PC-3 (cell line): ENCODE measurements around the gene GPR156. TPM values are rescaled to one million over a fixed set of nuclear protein-coding genes. Genes with fewer than 3 reads are reported as not detected.

Experiments
- ATAC-seq: fragments of 200-7000 bp; cut with Tn5 transposase; 2 replicates; pipeline ENCODE4 v1.9.1; 2020; ENCODE audit warnings: mild to moderate bottlenecking, moderate library complexity
- BruUV-seq: library from RNA; stranded (reverse); fragments of 400-500 nt; replicated peaks from 2 replicates; lab custom pipeline; 2021; lab: Mats Ljungman, UMichigan
- CTCF ChIA-PET: fragments of 300-600 bp; sonication (Branson Sonifier 250); formaldehyde crosslinking; loops from one replicate; lab custom pipeline; 2022; ENCODE audit warnings: antibody characterized with exemption; lab: Charles Lee
- POLR2A ChIA-PET: fragments of 300-600 bp; sonication (Branson Sonifier 250); formaldehyde crosslinking; loops from one replicate; lab custom pipeline; 2022; ENCODE audit warnings: antibody characterized with exemption; ENCODE audit not compliant: unreplicated experiment; lab: Charles Lee
- DNase-seq: peaks from one replicate; pipeline ENCODE4 v3.0.0-alpha.2; 2015
- H2AFZ ChIP-seq: fragments of 300-600 bp; sonication (generic); 2 replicates; pipeline ENCODE4 v1.6.0; 2016; ENCODE audit warnings: antibody characterized with exemption, low read length
- H3F3A ChIP-seq: fragments of 300-600 bp; sonication (generic); one replicate; pipeline ENCODE4 v1.6.0; 2017; ENCODE audit warnings: antibody characterized with exemption, low read length, control low read depth, mild to moderate bottlenecking; ENCODE audit not compliant: unreplicated experiment
- H3K27ac ChIP-seq: fragments of 300-600 bp; sonication (generic); 2 replicates; pipeline ENCODE4 v1.5.1; 2016; ENCODE audit warnings: mild to moderate bottlenecking, low read length
- H3K27me3 ChIP-seq: fragments of 300-600 bp; sonication (generic); 2 replicates; pipeline ENCODE4 v1.6.1; 2016; ENCODE audit warnings: low read length, mixed read lengths
- H3K36me3 ChIP-seq: fragments of 300-600 bp; sonication (generic); 2 replicates; pipeline ENCODE4 v1.6.1; 2016; ENCODE audit warnings: low read depth, mixed run types, low read length, mixed read lengths
- H3K4me1 ChIP-seq: fragments of 300-600 bp; sonication (generic); 2 replicates; pipeline ENCODE4 v1.5.1; 2016; ENCODE audit warnings: low read length; ENCODE audit not compliant: insufficient read depth
- H3K4me2 ChIP-seq: fragments of 300-600 bp; sonication (generic); 2 replicates; pipeline ENCODE4 v1.6.0; 2016; ENCODE audit warnings: low read length
- H3K4me3 ChIP-seq: fragments of 300-600 bp; sonication (generic); 2 replicates; pipeline ENCODE4 v1.5.1; 2016; ENCODE audit warnings: mild to moderate bottlenecking, low read length, mixed read lengths
- H3K79me2 ChIP-seq: fragments of 300-600 bp; sonication (generic); 2 replicates; pipeline ENCODE4 v1.6.1; 2017; ENCODE audit warnings: low read length, mixed read lengths
- H3K9ac ChIP-seq: fragments of 300-600 bp; sonication (generic); 2 replicates; pipeline ENCODE4 v1.6.0; 2016; ENCODE audit warnings: mild to moderate bottlenecking, low read length
- H3K9me2 ChIP-seq: fragments of 300-600 bp; sonication (generic); replicated peaks from 2 replicates; pipeline ENCODE4 v1.6.1; 2016; ENCODE audit warnings: mixed run types, low read length, mixed read lengths
- H3K9me3 ChIP-seq: fragments of 300-600 bp; sonication (generic); 2 replicates; pipeline ENCODE4 v1.6.1; 2016; ENCODE audit warnings: low read length, mixed read lengths
- H4K20me1 ChIP-seq: fragments of 300-600 bp; sonication (generic); 2 replicates; pipeline ENCODE4 v1.6.1; 2016; ENCODE audit warnings: low read length, mixed read lengths
- CTCF ChIP-seq: fragments of 300-600 bp; sonication (generic); conservative IDR thresholded peaks from 2 replicates; pipeline ENCODE4 v1.5.1; 2017; ENCODE audit warnings: antibody characterized with exemption, low read depth, mild to moderate bottlenecking, low read length
- EZH2 ChIP-seq: fragments of 300-600 bp; sonication (generic); IDR thresholded peaks from one replicate; pipeline ENCODE4 v1.6.1; 2017; ENCODE audit warnings: antibody characterized with exemption, mild to moderate bottlenecking, low read length; ENCODE audit not compliant: unreplicated experiment
- EZH2phosphoT487 ChIP-seq: fragments of 300-600 bp; sonication (generic); IDR thresholded peaks from 2 replicates; pipeline ENCODE4 v1.6.1; 2018; ENCODE audit warnings: mild to moderate bottlenecking, antibody characterized with exemption, low read length, borderline replicate concordance
- intact Hi-C: fragments of 100-400 bp; cut with micrococcal nuclease; formaldehyde crosslinking; loops from 2 replicates; pipeline ENCODE4 v1.9.0; 2023
- total RNA-seq: library from RNA; depleted of rRNA; stranded (reverse); fragments of >200 nt; gene quantifications from 2 replicates; pipeline ENCODE4 v1.2.3, GENCODE V29; 2014

GPR156 gene
- total RNA-seq, 1 experiment from 2014 or later: 5.1 TPM

GRCh38 chr3:120177151-120177550 lies 107.9 kb downstream of the GPR156 start:
- DNase-seq (peak; percentile 93), ATAC-seq (peak; percentile 95)
- H2AFZ ChIP-seq: peak overlapping the region; percentile 78
- peak overlapping the region; percentile 78 for H3K4me2 ChIP-seq
- peak overlapping the region; percentile 28 for H3K9ac ChIP-seq
- ChIA-PET POLR2A (interaction anchor here (0.6 kb wide), 1 partner anchor 82 kb away, joined by 3 read pairs; no protein-coding TSS in a partner anchor), CTCF (no interaction called here)
- H3K4me1 ChIP-seq: peaks cover 40% of the 10 kb centered on the region
- no peaks in the 10 kb centered on the region for H3K79me2 ChIP-seq
- BruUV-seq: no TSS peak
- H3K27ac ChIP-seq: peak overlapping the region; percentile 61
- no peaks in the 10 kb centered on the region for H3K9me2 ChIP-seq
- H3K36me3 ChIP-seq: no peaks in the 10 kb centered on the region
- no peaks in the 10 kb centered on the region for H3F3A ChIP-seq
- H4K20me1 ChIP-seq: no peaks in the 10 kb centered on the region
- TF ChIP-seq EZH2phosphoT487 (no peak), CTCF (no peak), EZH2 (no peak)
- H3K9me3 ChIP-seq: no peaks in the 10 kb centered on the region
- H3K27me3 ChIP-seq: no peaks in the 10 kb centered on the region
- peak overlapping the region; percentile 42 for H3K4me3 ChIP-seq
- intact Hi-C loops: loop anchor here (2.0 kb wide), 1 partner anchor 32 kb away; no protein-coding TSS in a partner anchor

GRCh38 chr3:120174811-120175539 lies 110.0 kb downstream of the GPR156 start:
- H3K36me3 ChIP-seq: no peaks in the 10 kb centered on the region
- no peaks in the 10 kb centered on the region for H3K9me3 ChIP-seq
- no peak overlapping the region for H3K27ac ChIP-seq
- TF ChIP-seq CTCF (no peak), EZH2phosphoT487 (no peak), EZH2 (no peak)
- no peak overlapping the region for H3K4me2 ChIP-seq
- ATAC-seq (no peak), DNase-seq (no peak)
- H3K9me2 ChIP-seq: no peaks in the 10 kb centered on the region
- H2AFZ ChIP-seq: no peak overlapping the region
- no TSS peak for BruUV-seq
- no peak overlapping the region for H3K9ac ChIP-seq
- H4K20me1 ChIP-seq: no peaks in the 10 kb centered on the region
- H3K27me3 ChIP-seq: no peaks in the 10 kb centered on the region
- ChIA-PET CTCF (no interaction called here), POLR2A (no interaction called here)
- peaks cover 45% of the 10 kb centered on the region for H3K4me1 ChIP-seq
- H3K79me2 ChIP-seq: no peaks in the 10 kb centered on the region
- no peak overlapping the region for H3K4me3 ChIP-seq
- H3F3A ChIP-seq: no peaks in the 10 kb centered on the region
- intact Hi-C loops: no loop called here

GRCh38 chr3:120173056-120173675 lies 111.9 kb downstream of the GPR156 start:
- H3K27me3 ChIP-seq: no peaks in the 10 kb centered on the region
- no peak overlapping the region for H3K9ac ChIP-seq
- H4K20me1 ChIP-seq: no peaks in the 10 kb centered on the region
- no peaks in the 10 kb centered on the region for H3K9me2 ChIP-seq
- no peaks in the 10 kb centered on the region for H3F3A ChIP-seq
- ChIA-PET CTCF (no interaction called here), POLR2A (interaction anchor here (1.0 kb wide), 1 partner anchor 77 kb away, joined by 3 read pairs; no protein-coding TSS in a partner anchor)
- no peak for ATAC-seq
- H3K9me3 ChIP-seq: no peaks in the 10 kb centered on the region
- no peak overlapping the region for H2AFZ ChIP-seq
- H3K4me2 ChIP-seq: no peak overlapping the region
- H3K4me1 ChIP-seq: peaks cover 54% of the 10 kb centered on the region
- H3K36me3 ChIP-seq: no peaks in the 10 kb centered on the region
- no peaks in the 10 kb centered on the region for H3K79me2 ChIP-seq
- TF ChIP-seq CTCF (no peak), EZH2 (no peak), EZH2phosphoT487 (no peak)
- no peak overlapping the region for H3K27ac ChIP-seq
- BruUV-seq: no TSS peak
- no peak for DNase-seq
- H3K4me3 ChIP-seq: no peak overlapping the region
- intact Hi-C loops: no loop called here
